Measurements from ENCODE around the gene CTSK.

- TF ChIP-seq CTCF (IDR thresholded peaks at IDR 0.05) (no peak), POLR2A (IDR thresholded peaks at IDR 0.05) (no peak)
Measured at GRCh38 chr1:150789396-150789795, 18.7 kb downstream of the CTSK start.

Data from thyroid gland (tissue), 4 donors.